Activated CD4-positive, alpha-beta T cell treated with anti-CD3 and anti-CD28 coated beads, Interleukin-2, amount 10 ng/mL, durations not matched to agents 24 days and 14 days (primary cell): Measurements from ENCODE around the gene DPEP2NB. TPM values are rescaled to one million over a fixed set of nuclear protein-coding genes. Genes with fewer than 3 reads are reported as not detected.
A peak's percentile ranks its signal among the peaks of the same experiment; 100 is the strongest.
"Not testable (repeated sequence)": the region's sequence is repeated elsewhere in the genome, so short reads cannot be mapped to it uniquely, and the experiment has no call there.

Experiments used
- DNase-seq: peaks from one replicate; pipeline ENCODE4 v3.0.0; 2022
- H3K27ac Mint-ChIP-seq: one replicate; pipeline ENCODE4 v1.8.0; 2022; ENCODE audit warnings: mild to moderate bottlenecking, mixed read lengths
- H3K27me3 Mint-ChIP-seq: one replicate; pipeline ENCODE4 v1.8.0; 2022; ENCODE audit warnings: mixed read lengths
- H3K36me3 Mint-ChIP-seq: one replicate; pipeline ENCODE4 v1.8.0; 2022; ENCODE audit warnings: low read depth, mild to moderate bottlenecking, mixed read lengths
- H3K4me1 Mint-ChIP-seq: one replicate; pipeline ENCODE4 v1.8.0; 2021; ENCODE audit warnings: mixed read lengths
- H3K4me3 Mint-ChIP-seq: one replicate; pipeline ENCODE4 v1.8.0; 2022; ENCODE audit warnings: mild to moderate bottlenecking, moderate library complexity, mixed read lengths
- H3K9me3 Mint-ChIP-seq: one replicate; pipeline ENCODE4 v1.8.0; 2021; ENCODE audit warnings: mixed read lengths
- intact Hi-C: fragments of 100-400 bp; cut with micrococcal nuclease; formaldehyde crosslinking; loops from one replicate; pipeline ENCODE4 v1.15.1; 2023
- total RNA-seq: library from RNA; stranded (reverse); gene quantifications from 2 replicates; pipeline ENCODE4 v1.2.3, GENCODE V29; 2022

DPEP2NB gene
- total RNA-seq, 1 donor from 2014 or later: not detected

- H3K9me3 Mint-ChIP-seq: no peaks in the 10 kb centered on the region
- H3K4me3 Mint-ChIP-seq: no peak overlapping the region
- peaks cover 29% of the 10 kb centered on the region for H3K36me3 Mint-ChIP-seq
- no peak for DNase-seq
- no peak overlapping the region for H3K27ac Mint-ChIP-seq
- intact Hi-C loops: no loop called here
- H3K4me1 Mint-ChIP-seq: peaks cover 25% of the 10 kb centered on the region
- no peaks in the 10 kb centered on the region for H3K27me3 Mint-ChIP-seq
These were observed 17.4 kb upstream of the DPEP2NB start for GRCh38 chr16:68033101-68033500.

DNA sequence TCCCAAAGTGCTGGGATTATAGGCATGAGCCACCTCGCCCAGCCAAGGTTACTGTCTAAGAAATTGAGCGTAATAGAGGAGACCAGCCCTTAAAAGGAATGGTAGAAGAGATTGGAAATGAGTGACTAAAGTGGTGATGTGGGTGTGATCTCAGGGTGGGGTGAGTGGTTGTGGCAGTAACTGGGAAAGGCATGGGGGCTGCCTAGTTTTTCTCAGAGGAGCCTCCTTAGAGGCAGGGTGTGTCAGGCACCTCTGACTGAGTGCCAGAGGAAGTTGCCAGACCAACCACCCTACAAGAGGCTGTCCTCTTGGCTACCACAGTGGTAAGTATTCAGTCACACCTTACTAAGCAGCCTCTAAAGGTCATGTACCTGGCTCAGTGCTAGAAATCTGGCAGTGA is 16.2 kb upstream of the DPEP2NB start:
- H3K9me3 Mint-ChIP-seq: no peaks in the 10 kb centered on the region
- peak overlapping the region; percentile 3 for H3K27ac Mint-ChIP-seq
- DNase-seq: no peak
- peaks cover 35% of the 10 kb centered on the region for H3K36me3 Mint-ChIP-seq
- peaks cover 24% of the 10 kb centered on the region for H3K4me1 Mint-ChIP-seq
- H3K4me3 Mint-ChIP-seq: no peak overlapping the region
- H3K27me3 Mint-ChIP-seq: no peaks in the 10 kb centered on the region
- intact Hi-C loops: no loop called here

DNA sequence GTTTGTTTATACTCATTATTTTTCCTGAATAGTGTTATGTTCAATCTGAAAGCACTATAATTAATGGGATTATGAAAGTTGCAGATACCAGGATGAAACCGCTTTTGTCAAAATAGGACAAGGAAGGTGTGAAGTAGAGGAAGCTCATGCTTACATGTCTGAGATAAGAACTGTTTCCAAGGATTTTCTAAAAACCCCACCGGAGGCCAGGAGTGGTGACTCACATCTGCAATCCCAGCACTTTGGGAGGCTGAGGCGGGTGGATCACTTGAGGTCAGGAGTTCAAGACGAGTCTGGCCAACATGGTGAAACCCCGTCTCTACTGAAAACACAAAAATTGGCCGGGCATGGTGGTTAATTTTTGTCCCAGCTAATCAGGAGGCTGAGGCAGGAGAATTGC is 14.4 kb upstream of the DPEP2NB start:
- H3K9me3 Mint-ChIP-seq, H3K27ac Mint-ChIP-seq, H3K27me3 Mint-ChIP-seq, H3K4me3 Mint-ChIP-seq, intact Hi-C loops, DNase-seq: not testable (repeated sequence)
- H3K4me1 Mint-ChIP-seq: peaks cover 18% of the 10 kb centered on the region
- H3K36me3 Mint-ChIP-seq: peaks cover 38% of the 10 kb centered on the region

GRCh38 chr16:68028996-68029395 is 13.3 kb upstream of the DPEP2NB start:
- Mint-ChIP-seq H3K27me3 (no peaks in the 10 kb centered on the region), H3K9me3 (no peaks in the 10 kb centered on the region), H3K4me3 (no peak overlapping the region), H3K36me3 (peaks cover 36% of the 10 kb centered on the region), H3K27ac (no peak overlapping the region), H3K4me1 (peaks cover 20% of the 10 kb centered on the region)
- DNase-seq: no peak
- intact Hi-C loops: no loop called here

GRCh38 chr16:68022728-68023537 is 7.2 kb upstream of the DPEP2NB start, which contains the start of the genes DDX28 and DUS2:
TSS of gene DDX28 (minus strand) at chr16:68023232. CDS start at chr16:68023202, 30 bp downstream.
TSS of gene DUS2 (plus strand) at chr16:68023284. CDS start at chr16:68038024, 14,740 bp downstream.
- Mint-ChIP-seq H3K27me3 (no peaks in the 10 kb centered on the region), H3K27ac (peak within 1 kb of the TSS; percentile 96), H3K4me3 (peak within 1 kb of the TSS; percentile 95), H3K4me1 (peaks cover 22% of the 10 kb centered on the region), H3K36me3 (peaks cover 36% of the 10 kb centered on the region), H3K9me3 (no peaks in the 10 kb centered on the region)
- intact Hi-C loops: loop anchor here (2.0 to 5.0 kb wide), 3 partner anchors 30 to 86 kb away; partner anchors contain the start of genes PSMB10 and SLC12A4
- peak; percentile 99 for DNase-seq

DNA sequence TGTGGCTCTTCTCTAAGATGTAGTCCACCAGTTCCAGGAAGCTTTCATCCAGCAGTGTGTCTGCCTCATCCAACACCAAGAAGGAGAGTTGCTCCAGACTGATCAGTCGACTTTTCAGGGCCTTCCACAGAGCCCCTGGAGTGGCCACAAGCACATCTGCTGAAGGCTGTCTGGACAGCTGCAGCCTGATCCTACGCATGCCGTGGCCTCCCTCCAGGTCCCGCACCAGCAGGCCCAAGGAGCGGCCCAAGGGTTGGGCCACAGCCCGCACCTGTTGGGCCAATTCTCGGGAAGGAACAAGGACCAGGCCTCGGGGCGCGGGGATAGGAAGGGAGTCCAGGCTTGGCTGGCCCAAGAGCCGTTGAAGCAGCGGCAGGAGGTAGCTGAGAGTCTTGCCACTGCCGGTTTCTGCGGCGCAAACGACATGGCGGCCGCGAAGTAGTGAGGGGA is 6.6 kb upstream of the DPEP2NB start:
- Mint-ChIP-seq H3K36me3 (peaks cover 29% of the 10 kb centered on the region), H3K9me3 (no peaks in the 10 kb centered on the region), H3K4me1 (peaks cover 21% of the 10 kb centered on the region), H3K27me3 (no peaks in the 10 kb centered on the region), H3K27ac (peak overlapping the region; percentile 96), H3K4me3 (peak overlapping the region; percentile 95)
- DNase-seq: no peak
- intact Hi-C loops: loop anchor here (2.0 to 5.0 kb wide), 3 partner anchors 30 to 85 kb away; partner anchors contain the start of genes PSMB10 and SLC12A4

- Mint-ChIP-seq H3K36me3 (peaks cover 23% of the 10 kb centered on the region), H3K4me3 (peak overlapping the region; percentile 95), H3K9me3 (no peaks in the 10 kb centered on the region), H3K27me3 (no peaks in the 10 kb centered on the region), H3K4me1 (peaks cover 21% of the 10 kb centered on the region), H3K27ac (peak overlapping the region; percentile 96)
- intact Hi-C loops: loop anchor here (5.0 kb wide), 1 partner anchor 84 kb away; the partner anchor contains the start of gene PSMB10
- no peak for DNase-seq
These were observed 5.8 kb upstream of the DPEP2NB start for GRCh38 chr16:68021490-68021889.

DNA sequence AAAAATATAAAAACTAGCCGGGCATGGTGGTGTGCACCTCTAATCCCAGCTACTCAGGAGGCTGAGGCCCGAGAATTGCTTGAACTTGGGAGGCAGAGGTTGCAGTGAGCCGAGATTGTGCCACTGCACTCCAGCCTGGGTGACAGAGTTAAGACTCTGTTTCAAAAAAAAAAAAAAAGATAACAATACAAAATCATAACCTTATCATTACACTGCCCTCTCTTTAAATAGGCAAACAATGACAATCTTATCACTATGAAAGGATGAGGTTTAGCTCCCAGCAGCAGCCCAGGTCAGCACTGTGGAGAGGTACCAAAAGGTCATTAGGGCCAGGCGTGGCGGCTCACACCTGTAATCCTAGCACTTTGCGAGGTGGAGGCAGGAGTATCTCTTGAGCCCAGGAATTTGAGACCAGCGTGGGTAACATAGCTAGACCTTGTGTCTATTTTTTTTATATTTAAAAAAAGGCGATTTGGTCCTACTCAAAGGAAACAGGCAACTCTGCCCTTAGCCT is 3.5 kb upstream of the DPEP2NB start:
- H3K27me3 Mint-ChIP-seq: no peaks in the 10 kb centered on the region
- DNase-seq: no peak
- H3K9me3 Mint-ChIP-seq: no peaks in the 10 kb centered on the region
- H3K4me1 Mint-ChIP-seq: peaks cover 18% of the 10 kb centered on the region
- no peak overlapping the region for H3K27ac Mint-ChIP-seq
- H3K36me3 Mint-ChIP-seq: peaks cover 18% of the 10 kb centered on the region
- no peak overlapping the region for H3K4me3 Mint-ChIP-seq
- intact Hi-C loops: no loop called here

GRCh38 chr16:68013440-68013839 is 2.3 kb downstream of the DPEP2NB start:
- Mint-ChIP-seq H3K27ac (no peak overlapping the region), H3K36me3 (no peaks in the 10 kb centered on the region), H3K9me3 (no peaks in the 10 kb centered on the region), H3K4me3 (no peak overlapping the region), H3K27me3 (no peaks in the 10 kb centered on the region), H3K4me1 (peaks cover 9% of the 10 kb centered on the region)
- intact Hi-C loops: no loop called here
- no peak for DNase-seq

DNA sequence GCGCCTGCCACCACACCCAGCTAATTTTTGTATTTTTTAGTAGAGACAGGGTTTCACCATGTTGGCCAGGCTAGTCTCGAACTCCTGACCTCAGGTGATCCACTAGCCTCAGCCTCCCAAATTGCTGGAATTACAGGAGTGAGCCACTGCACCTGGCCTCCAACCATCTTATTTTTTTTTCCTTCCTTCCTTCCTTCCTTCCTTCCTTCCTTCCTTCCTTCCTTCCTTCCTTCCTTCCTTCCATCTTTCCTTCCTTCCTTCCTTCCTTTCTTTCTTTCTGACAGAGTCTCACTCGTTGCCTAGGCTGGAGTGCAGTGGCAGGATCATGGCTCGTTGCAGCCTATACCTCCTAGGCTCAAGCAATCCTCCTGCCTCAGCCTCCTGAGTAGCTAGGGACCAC is 5.8 kb downstream of the DPEP2NB start:
- peaks cover 21% of the 10 kb centered on the region for H3K4me1 Mint-ChIP-seq

GRCh38 chr16:68009157-68009735 is 6.5 kb downstream of the DPEP2NB start:
- H3K27ac Mint-ChIP-seq: no peak overlapping the region
- no peaks in the 10 kb centered on the region for H3K9me3 Mint-ChIP-seq
- H3K36me3 Mint-ChIP-seq: no peaks in the 10 kb centered on the region
- no peak overlapping the region for H3K4me3 Mint-ChIP-seq
- no peak for DNase-seq
- peaks cover 21% of the 10 kb centered on the region for H3K4me1 Mint-ChIP-seq
- no peaks in the 10 kb centered on the region for H3K27me3 Mint-ChIP-seq
- intact Hi-C loops: no loop called here

More for the DNA sequence above, 5.8 kb downstream of the DPEP2NB start:
- DNase-seq, H3K4me3 Mint-ChIP-seq, H3K36me3 Mint-ChIP-seq, intact Hi-C loops, H3K27me3 Mint-ChIP-seq, H3K9me3 Mint-ChIP-seq: not testable (repeated sequence)
- peak overlapping the region; percentile 12 for H3K27ac Mint-ChIP-seq

DNA sequence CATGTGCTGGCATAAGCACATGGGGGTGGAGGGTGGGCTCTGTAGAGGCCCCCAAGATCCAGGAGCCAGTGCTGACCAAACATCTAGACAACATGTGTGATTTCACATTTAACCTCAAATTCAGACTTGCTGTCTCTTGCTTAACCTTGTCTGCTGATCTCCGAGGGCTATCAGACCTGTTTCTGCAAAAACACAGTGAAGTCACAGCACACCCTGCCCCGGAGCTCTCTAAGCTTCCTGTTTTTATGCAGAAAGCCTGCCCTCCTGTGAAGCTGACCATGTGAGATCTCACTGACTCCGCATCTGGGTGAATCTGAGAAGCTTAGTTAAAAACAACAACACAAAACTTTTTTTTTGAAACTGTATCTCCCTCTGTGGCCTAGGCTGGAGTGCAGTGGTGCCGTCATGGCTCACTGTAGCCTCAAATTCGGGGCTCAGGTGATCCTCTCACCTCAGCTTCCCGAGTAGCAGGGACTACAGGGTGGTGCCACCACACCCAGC is 9.9 kb downstream of the DPEP2NB start:
- intact Hi-C loops: no loop called here
- DNase-seq: peak; percentile 84

DNA sequence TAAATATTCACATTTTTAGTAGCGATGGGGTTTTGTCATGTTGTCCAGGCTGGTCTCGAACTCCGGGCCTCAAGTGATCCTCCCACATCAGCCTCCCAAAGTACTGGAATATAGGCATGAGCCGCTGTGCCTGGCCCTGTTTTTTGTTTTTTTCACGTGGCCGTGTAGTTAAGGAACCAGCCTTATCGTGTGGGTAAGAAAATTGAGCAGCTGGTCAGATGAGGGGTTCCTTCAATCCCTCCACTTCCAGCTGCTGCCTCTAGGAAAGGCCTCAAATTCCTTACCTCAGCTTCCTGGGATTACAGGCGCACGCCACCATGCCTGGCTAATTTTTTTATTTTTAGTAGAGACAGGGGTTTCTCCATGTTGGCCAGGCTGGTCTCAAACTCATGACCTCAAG is 10.5 kb downstream of the DPEP2NB start:
- intact Hi-C loops: no loop called here
- H3K27ac Mint-ChIP-seq: peak overlapping the region; percentile 92
- no peak for DNase-seq
- peaks cover 19% of the 10 kb centered on the region for H3K4me1 Mint-ChIP-seq
- no peaks in the 10 kb centered on the region for H3K27me3 Mint-ChIP-seq
- no peak overlapping the region for H3K4me3 Mint-ChIP-seq
- no peaks in the 10 kb centered on the region for H3K9me3 Mint-ChIP-seq
- H3K36me3 Mint-ChIP-seq: no peaks in the 10 kb centered on the region

More for the DNA sequence above, 9.9 kb downstream of the DPEP2NB start:
- Mint-ChIP-seq H3K27ac (peak overlapping the region; percentile 92), H3K4me1 (peaks cover 15% of the 10 kb centered on the region), H3K36me3 (no peaks in the 10 kb centered on the region), H3K4me3 (peak overlapping the region; percentile 25), H3K27me3 (no peaks in the 10 kb centered on the region), H3K9me3 (no peaks in the 10 kb centered on the region)

DNA sequence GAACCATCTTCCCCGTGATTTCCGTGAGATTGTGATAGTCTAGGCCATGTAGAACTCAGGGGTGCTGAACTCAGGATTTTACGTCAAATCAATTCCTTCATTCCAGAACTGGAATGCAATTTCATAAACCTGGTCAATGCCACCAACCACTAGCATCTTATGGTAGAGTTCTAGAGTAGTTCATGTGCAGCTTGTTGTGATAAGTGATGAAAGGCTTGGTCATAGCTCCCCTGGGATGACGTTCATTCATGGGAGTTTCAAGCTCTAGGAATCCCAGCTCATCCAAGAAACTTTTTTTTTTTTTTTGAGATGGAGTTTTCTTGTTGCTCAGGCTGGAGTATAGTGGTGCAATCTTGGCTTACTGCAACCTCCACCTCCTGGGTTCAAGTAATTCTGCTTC is 12.7 kb downstream of the DPEP2NB start:
- Mint-ChIP-seq H3K9me3 (no peaks in the 10 kb centered on the region), H3K4me1 (peaks cover 34% of the 10 kb centered on the region), H3K27me3 (no peaks in the 10 kb centered on the region), H3K36me3 (no peaks in the 10 kb centered on the region), H3K27ac (no peak overlapping the region), H3K4me3 (no peak overlapping the region)
- DNase-seq: no peak
- intact Hi-C loops: no loop called here
